Stimulated activated CD8-positive, alpha-beta memory T cell treated with anti-CD3 and anti-CD28 coated beads, Interleukin-15, amount 100 ng/mL, for 48 hours (primary cell): ENCODE measurements around the gene TUBGCP3.
"Not testable (repeated sequence)": the region's sequence is repeated elsewhere in the genome, so short reads cannot be mapped to it uniquely, and the experiment has no call there.

Source experiments
- DNase-seq, 2 donors: peaks; one replicate each; pipeline ENCODE4 v3.0.0-alpha.2; 2020; ENCODE audit warnings: low read depth in 2 of 2

Gene TUBGCP3, protein sequence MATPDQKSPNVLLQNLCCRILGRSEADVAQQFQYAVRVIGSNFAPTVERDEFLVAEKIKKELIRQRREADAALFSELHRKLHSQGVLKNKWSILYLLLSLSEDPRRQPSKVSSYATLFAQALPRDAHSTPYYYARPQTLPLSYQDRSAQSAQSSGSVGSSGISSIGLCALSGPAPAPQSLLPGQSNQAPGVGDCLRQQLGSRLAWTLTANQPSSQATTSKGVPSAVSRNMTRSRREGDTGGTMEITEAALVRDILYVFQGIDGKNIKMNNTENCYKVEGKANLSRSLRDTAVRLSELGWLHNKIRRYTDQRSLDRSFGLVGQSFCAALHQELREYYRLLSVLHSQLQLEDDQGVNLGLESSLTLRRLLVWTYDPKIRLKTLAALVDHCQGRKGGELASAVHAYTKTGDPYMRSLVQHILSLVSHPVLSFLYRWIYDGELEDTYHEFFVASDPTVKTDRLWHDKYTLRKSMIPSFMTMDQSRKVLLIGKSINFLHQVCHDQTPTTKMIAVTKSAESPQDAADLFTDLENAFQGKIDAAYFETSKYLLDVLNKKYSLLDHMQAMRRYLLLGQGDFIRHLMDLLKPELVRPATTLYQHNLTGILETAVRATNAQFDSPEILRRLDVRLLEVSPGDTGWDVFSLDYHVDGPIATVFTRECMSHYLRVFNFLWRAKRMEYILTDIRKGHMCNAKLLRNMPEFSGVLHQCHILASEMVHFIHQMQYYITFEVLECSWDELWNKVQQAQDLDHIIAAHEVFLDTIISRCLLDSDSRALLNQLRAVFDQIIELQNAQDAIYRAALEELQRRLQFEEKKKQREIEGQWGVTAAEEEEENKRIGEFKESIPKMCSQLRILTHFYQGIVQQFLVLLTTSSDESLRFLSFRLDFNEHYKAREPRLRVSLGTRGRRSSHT

DNA sequence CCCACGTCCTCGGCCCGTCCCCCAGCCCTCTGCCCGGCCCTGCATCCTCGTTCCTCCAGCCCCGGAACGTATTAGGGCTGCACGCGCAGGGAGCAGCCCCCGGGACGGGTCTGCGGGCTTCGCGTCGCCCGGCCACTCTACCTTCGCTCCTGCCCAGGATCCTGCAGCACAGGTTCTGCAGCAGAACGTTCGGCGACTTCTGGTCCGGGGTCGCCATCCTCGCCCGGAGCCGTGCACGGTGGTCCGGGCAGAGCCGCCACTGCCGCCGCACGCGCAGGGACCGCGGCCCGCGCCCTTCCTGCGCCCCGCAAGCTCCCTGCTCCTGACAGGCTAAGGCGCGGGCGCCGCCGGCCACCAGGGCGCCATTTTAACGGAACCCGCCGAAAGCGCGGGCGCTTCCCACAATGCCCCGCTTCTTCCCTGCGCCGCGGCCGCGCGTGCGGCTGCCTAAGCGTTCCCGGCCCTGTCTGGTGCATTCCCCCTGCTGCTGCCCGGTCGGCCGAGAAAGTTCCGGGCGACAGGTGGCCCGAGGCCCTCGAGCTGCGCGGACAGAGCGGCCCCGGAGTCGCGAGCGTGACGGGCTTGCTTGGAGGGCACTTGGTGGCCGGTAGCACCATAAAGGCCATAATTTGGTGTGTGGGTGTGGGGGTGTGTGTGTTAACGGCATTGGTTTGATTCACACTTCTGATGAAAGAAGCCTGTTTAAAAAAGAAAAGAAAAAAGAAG lies at the start of gene TUBGCP3:
Gene TUBGCP3 (minus strand): TSS at position 390 of the 726 bp plus-strand sequence. CDS start 173 bp downstream, at position 217.
- peak; percentile 62 to 71 for DNase-seq

DNA sequence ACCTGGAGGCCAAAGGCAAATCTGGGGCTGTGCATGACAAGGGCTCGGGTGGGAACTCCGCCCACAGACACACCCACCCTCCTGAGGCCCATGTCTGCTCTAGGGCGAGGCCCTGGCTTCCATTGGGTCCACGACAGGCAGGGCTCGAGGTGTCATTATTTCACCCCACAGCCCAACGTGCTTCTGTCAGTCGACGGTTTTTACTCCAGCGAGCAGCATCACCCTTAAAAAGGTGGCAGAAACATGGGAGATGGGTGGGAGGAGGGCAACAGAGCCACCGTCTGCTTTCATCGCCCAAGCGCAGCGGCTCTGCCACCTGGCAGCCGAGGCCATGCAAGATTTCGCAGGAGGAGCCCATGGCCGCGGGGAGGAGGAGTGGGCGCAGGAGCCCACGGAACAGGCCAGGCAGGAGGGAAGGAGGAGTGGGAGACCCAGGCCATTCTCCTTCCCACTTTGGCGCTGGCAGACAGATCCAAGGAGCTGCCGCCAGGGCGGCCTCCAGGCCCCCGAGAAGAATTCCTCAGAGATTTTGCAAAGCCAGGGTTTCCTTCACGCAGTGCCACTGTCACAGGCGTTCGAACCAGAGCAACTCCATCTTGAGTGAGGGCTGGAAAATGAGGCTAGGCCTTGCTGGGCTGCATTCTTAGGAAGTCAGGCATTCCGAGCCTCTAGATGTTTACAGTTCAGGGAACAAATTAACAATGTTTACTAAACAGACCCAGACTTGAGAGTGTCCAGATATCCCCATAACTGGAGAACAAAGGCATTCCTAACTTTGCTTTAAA lies 49.3 kb upstream of the TUBGCP3 start:
- DNase-seq, result no peak

DNA sequence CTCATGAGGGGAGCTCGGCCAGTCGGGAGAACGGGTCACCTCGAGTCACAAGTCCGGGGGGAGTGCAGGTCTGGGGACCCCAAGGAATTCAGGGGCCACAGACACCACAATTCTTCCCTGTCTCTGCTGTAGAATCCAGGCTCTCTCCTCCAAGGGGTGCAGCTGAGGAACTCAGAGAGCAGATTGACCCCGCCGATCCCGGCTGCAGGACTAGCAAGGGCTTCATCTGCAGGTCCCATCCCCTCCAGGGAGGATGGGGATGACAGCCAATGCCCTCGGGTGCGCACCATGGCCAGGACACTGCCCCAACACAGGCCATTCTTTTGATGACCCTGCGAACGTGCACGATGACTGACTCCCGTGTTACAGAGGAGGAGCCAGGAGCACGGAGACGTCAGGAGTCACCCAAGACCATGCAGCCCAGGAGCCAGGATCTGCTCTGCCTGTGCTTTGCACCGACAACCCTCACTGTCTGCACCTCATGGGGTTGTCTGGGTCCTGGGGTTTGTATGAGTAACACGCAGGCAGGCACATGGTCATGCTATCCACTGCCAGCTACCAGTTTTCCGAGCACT lies 48.5 kb upstream of the TUBGCP3 start:
- DNase-seq, result no peak

DNA sequence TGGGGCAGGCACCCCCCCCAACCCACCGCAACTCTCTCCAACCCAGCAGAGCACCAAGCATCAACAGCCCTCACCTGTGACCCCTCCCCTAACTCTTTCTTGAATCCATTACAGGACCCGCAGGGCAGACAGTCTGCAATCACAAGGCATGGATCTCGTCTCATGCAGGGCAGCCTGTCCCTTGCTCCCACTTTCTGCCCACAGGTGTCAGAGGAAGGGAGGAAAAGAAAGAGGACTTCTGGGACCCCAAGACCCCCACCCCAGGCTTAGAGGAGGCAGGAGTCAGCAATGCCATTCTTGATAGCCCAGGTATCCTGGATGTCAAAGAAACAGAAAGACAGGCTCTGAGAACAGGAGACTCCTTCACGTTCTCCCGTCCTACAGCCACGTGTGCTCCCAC lies 47.4 kb upstream of the TUBGCP3 start:
- no peak for DNase-seq

DNA sequence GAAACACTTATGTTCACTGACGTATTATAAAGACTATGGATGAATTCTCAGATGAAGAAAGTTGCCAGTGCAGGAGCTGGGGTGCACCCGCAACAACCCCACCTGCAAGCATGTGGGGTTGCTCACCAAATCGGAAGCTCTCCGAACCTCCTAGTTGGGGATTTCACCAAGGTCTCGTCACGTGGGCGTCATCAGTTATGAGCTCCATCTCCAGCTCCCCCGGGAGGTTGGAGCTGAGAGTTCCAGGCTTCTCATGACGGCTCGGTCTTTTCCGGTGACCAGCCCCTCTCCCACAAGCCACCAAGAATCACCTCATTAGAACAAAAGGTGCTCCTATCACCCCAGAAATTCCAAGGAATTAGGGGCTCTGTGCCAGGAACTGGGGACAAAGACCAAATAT lies 46.1 kb upstream of the TUBGCP3 start:
- no peak for DNase-seq

DNA sequence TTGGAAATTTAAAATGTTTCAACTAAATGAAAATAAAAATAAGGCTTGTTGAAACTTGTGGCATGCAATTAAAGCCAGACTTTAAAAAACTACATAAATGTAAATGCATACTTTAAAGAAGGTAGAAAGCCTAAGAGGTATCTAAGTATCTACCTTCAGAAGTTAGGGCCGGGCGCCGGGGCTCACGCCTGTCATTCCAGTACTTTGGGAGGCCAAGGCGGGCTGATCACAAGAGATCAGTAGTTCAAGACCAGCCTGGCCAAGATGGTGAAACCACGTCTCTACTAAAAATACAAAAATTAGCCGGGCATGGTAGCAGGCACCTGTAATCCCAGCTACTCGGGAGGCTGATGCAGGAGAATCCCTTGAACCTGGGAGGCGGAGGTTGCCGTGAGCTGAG lies 42.3 kb upstream of the TUBGCP3 start:
- DNase-seq, result not testable (repeated sequence)

DNA sequence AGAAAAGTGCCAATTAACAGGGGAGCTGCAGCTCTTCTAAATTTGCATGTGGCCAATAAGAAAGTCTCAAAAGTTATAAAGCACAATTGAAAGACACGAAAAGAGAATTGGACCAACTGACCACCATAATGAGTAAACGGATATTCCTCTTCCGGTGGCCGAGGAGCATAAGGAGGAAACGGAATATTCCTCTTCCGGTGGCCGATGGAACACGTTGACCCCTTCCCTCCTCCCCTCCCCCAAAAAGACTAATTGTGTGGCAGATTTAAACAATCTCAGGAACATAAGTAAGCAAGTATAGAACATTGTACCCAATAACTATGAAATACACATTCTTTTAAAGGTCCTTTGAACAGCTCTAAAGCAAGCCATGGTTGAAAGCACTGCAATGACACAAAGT lies 41.2 kb upstream of the TUBGCP3 start:
- no peak for DNase-seq

DNA sequence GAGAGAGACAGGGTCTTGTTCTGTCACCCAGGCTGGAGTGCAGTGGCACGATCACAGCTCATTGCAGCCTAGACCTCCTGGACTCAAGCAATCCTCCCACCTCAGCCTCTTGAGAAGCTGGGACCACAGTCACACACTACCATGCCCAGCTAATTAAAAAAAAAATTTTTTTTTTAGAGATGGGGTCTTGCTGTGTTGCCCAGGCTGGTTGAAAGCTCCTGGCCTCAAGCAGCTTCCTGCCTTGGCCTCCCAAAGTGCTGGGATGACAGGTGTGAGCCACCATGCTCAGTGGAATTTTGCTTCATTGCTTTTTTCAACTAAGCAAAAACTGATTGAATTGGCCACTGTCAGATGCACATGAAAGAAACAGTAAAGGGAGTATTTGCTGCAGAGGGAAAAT lies 39.7 kb upstream of the TUBGCP3 start:
- not testable (repeated sequence) for DNase-seq

DNA sequence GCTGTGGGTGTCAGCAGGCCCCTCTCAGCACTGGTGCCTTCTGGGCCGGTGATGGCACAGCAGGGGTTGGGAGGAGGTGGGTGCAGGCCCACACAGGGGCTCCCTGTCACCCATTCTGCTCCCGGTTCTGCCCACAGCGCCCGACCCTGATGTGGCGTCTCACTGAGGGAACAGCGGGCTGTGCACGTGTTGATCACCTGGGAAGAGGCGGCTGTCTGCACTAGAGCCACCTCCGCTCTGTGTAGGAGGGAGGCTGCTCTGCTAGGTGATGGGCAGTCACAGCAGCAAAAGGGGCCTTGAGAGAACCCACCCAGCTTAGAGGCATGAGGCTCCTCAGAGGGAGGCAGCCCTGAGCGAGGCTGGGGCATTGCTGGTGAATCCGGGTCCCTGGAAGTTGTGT lies 39.2 kb upstream of the TUBGCP3 start:
- no peak for DNase-seq

DNA sequence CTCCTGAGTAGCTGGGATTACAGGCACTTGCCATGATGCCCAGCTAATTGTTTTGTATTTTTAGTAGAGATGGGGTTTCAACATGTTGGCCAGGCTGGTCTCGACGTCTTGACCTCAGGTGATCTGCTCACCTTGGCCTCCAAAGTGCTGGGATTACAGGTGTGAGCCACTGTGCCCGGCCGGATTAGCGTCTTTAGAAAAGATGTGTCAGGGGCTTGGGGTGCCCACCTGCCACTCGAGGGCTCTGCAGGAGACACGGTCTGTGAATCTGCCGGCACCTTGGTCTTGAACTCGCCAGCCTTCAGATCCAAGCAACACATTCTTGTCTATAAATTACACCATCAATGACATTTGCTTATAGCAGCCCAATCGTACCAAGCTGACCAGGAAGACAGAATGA lies 38.8 kb upstream of the TUBGCP3 start:
- no peak for DNase-seq

DNA sequence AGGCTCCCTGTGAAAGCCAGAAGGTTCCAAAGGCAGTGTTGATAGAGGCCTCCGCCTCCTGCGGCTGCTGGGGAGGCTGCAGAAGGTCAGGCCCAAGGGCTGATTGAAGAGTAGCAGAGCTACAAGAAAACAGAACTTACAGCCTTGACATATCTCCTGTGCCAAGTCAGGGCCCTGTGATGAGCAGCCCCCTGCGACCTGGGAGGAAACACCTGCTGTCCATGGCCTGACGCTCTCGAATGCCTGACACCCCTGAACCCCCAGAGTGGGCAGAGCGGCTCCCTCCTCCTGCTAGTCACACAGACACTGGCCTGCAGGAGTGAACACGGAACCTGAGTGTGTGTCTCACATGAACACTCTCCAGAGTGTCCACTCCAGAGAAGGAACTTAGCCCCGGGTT lies 38.2 kb upstream of the TUBGCP3 start:
- no peak for DNase-seq

DNA sequence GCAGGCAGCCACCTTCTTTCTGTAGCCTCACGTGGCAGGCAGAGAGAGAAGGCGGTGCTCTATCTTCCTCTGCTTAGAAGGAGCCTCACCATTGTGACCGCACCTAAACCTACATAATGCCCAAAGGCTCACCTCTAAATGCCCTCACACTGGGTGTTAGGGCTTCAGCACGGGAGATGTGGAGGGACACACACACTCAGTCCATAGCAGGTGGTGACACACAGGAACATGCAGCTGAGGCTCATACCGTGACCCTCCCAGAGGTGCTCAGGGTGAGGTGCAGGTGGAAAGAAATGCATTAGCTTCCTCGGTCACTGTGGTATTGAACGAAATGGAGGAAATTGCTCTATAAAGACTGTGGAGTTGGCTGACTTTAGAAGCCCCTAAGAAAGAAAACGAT lies 37.7 kb upstream of the TUBGCP3 start:
- DNase-seq, result no peak

DNA sequence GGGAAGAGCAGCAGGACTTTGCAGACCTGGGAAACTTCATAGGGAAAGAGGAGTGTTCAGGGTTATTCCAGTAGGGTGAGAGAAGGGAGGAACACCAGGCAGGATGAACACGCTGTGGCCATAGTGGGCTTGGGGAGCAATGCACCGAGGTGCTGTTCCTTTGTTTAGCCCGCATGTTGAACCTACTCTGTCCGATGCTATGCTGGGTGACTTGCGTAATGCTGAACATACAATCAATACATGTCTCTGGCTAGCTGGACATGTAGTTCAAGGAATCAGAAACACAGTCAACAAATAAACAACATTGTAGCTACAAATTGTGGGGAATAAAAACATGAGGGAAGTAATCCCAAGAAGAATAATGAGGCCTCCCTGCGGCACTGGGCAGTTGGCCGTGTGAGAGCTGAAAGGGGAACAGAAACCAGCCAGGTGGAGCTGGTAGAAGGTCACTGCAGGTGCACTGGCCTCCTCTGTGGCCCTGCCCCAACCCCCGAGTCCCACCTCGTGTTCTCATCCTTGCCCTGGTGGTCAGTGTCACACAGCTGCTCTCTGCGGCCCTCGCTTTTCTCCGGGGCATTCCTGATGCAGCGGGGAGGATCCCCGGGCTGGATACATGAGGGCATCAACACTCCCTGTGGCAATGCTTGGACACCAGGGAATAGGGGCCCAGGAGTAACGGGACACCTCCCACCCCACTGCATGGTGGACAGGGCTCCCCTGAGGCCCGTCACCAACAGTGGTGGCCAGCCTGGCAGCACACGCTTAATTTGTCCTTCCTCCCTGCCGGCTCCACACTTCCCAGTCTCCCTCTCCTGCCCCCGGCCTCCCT lies 36.9 kb upstream of the TUBGCP3 start:
- DNase-seq, result no peak

DNA sequence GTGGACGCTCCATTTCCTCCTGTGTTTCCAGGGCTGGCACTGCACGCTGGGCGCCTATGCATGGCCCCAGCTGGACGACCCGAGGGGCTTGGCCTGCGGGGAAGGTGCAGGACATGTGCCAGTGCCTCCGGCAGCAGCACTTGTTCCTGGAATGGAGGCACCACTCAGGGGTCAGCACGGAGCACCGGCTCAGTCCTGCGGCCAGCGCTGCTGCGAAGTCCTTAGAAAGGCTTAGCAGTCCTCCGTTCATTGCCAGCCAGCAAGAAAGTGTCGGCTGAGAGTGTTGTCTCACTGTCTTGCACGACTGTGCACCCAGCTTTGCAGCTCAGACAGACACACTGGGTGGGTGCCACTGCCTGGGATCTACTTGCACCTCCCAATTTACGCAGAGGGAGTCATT lies 36.1 kb upstream of the TUBGCP3 start:
- no peak for DNase-seq

DNA sequence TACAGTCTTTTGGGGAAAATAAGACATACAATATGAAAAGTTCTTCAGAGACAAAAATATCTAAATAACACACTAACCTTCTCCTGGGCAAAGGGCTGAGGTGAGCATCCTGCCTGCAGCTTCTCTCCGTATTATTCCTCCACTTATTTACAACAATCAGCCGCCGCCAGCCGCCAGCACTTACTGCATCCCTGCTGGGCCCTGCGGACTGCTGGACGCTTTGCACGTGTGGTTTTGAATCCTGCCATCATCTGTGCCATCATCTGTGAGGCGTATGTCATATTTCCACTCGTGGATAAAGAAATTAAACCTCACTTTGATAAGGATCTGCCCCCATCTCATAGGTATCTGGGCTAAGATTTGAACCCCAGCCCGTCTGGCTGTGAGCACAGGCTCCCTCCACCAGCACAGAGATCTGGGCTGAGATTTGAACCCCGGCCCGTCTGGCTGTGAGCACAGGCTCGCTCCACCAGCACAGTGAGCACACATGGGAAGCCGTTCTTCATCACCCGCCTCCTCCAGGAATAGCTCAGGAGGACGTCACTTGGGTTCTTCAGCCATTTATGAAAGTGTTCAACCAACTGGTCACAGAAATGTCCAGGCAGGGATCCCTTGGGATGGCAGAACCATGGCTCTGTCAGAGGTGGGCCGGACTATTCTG lies 35.2 kb upstream of the TUBGCP3 start:
- DNase-seq, result no peak

DNA sequence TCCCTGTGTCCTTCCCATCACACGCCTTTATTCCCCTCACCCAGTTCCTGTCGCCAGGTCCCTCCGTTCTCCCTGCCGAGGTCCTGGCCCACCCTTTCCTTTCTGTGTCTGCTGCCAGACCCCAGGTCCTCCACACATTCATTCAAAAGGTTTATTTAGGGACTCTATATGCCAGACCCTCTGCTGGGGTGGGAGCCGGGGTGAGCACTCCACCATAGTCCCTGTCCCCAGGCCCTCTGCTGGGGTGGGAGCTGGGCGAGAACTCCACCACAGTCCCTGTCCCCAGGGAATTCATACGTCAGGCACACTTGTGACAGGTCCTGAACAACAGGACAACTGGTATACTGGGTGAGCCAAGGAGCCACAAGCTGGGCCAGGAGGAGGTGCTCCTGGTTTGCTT lies 34.4 kb upstream of the TUBGCP3 start:
- DNase-seq, result no peak

DNA sequence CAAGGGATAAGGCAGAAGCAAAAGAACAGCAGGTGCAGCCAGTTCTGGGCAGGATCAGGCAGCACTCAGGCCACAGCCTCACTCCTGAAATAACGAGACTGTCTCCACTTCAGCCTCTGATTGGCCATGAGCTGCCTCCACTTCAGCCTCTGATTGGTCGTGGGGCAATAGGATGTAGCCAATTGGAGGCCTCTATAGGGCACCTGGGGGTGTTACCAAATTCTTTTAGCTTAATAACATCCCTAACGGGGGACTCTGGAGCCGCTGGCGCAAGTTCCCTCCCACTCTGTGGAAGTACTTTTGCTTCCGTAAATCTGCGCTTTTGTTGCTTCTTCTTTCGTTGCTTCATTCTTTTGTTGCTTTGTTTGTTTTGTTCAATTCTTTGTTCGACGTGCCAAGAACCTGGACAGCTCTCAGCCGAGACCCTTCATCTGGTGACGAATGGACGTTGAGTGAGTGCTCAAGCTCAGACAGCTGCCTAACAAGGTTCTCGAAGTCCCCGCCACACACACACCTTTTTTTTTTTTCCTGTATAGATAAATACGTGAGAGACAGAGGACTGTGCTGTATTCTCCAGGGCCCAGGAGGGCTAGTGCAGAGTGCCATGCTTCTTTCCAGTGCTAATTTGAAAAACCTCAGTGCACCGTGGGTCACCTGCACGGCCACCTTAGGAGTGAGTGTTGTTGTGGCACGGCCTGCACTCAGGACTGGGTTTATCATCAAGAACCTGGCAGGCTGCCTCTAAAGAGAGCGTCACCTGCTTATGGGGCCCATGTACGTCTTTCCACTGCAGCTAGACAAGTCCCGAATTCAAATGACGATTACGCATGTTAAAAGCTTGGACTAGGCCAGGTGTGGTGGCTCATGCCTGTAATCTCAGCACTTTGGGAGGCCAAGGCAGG lies 32.0 kb upstream of the TUBGCP3 start:
- no peak for DNase-seq

DNA sequence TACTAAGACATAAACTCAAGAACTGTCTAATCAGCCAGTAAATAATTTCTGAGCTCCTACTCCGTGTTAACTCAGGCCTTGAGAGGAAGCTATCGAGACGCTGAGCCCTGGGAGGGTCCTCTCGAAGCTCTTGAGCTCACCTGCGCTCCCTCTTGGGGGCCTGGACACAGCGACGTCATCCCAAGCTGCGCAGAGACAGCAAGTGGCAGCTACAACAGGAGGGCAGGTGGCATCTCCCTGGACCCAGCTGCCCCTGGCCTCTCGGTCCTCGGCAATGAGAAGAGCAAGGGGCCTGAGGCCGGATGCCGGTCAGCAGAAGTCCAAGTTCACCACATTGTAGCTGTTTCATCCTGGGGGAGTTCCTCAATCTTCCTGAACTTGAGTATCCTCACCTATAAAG lies 30.5 kb upstream of the TUBGCP3 start:
- DNase-seq, result no peak
